ENCODE results near the gene TARS3.
"Not testable (repeated sequence)": the region's sequence is repeated elsewhere in the genome, so short reads cannot be mapped to it uniquely, and the experiment has no call there.

The TARS3 gene

DNA sequence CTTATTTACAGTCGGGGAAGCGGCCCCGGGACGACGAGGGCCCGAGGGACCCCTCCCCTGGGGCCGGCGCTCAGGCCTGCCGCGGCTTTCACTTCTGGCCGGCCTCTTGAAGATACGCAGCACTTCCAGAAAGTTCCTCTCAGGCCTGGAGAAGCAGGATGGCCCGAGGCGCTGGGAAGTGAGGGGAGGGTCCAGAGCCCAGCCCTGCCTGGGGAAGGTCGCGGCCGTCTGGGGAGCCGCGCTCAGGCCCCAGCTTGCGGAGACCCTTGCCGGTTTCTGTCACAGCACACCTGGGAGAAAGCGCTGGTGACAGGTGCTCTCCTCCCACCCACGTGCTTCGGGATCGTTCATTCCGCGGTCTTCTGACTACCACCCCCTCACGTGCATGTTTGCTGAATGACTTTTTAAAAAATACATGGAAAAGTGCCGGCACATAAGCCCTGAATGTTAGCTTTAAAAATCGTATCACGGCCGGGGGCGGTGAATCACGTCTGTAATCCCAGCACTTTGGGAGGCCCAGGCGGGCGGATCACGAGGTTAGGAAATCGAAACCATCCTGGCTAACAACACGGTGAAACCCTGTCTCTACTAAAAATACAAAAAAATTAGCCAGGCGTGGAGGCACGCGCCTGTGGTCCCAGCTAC lies 71.4 kb downstream of the TARS3 start:
- no peak for DNase-seq

DNA sequence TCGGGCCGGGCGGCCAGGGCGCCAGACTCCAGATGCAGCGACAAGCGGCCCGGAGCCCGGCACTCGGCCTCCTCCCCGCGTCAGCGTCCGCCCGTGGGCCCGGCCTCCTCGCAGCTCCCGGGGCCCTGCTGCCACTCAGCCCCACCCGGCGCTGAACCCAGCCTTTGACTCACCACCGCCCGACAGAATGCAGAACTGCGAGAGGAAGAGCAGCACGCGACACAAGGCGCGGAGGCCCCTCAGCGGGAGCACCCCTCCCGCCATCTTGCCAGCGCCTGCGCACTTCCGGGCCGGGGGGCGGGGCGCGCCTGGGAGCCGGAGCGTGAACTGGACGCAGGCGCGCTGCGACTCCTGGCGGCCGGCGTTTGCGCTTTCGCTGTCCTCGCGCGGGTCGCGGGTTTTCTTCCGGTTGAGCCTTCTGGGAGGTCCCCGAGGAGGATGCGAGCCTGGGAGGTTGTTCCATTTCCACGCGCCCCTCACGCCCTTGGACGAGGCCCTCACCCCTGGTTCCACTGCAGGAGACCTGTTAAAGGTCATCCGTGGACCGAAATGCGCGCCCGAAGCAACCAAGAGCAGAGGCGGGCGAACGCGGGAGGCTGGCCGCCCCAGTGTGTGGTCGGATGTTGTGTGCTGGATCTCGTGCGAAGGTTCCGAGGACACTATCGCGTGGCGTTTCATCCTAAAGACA lies 72.0 kb downstream of the TARS3 start, which contains the start of gene TM2D3:
TSS of gene TM2D3 (minus strand) at position 284 of the 688 bp plus-strand sequence. CDS start at position 264, 20 bp downstream.
- DNase-seq = peak; percentile 94 to 95

- no peak for DNase-seq
Observed at GRCh38 chr15:101651554-101652097, 72.6 kb downstream of the TARS3 start.

- no peak for DNase-seq
Observed at GRCh38 chr15:101650145-101650544, 74.1 kb downstream of the TARS3 start.

DNA sequence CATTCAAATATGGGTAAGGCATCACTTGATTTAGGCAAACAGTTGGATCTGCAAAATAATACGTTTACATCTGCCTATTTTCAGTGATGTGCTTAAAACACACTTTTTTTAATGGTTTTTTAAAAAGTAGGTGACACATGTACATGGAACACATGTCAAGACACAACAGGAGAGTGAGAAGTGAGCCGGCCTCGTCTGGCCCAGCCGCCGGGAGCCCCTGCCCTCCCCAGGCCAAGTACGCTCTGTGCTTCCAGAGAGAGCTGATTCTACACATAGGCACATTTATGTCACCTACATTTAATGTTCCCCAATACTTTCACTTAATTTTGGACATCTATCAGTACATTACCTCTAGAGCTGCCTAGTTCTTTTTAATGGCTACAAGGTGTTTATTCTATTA lies 75.9 kb downstream of the TARS3 start:
- no peak for DNase-seq

- DNase-seq = no peak
Observed at GRCh38 chr15:101647251-101647650, 77.0 kb downstream of the TARS3 start.

GRCh38 chr15:101646672-101647071 lies 77.6 kb downstream of the TARS3 start:
- peak in 1 of 2 donors; percentile 17 for DNase-seq

- no peak for DNase-seq
Observed at GRCh38 chr15:101642361-101642760, 81.9 kb downstream of the TARS3 start.

DNA sequence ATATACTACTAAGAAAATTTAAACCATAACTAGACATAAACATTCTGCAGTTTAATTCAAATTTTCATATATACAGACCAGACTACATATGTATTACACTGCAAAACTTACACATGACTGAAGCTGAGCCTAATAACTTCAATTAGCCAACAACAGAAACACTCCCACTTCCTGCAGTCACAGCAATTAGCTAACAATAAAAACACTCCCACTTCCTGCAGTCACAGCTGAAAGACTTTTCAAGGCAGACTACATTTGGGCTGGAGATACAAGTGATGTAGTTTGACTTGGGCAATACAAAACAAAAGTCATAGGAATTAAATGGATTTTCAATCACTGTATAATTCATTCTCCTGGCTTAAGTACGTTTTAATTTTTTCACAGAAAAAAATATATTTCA lies 82.4 kb downstream of the TARS3 start:
- peak; percentile 58 to 77 for DNase-seq

DNA sequence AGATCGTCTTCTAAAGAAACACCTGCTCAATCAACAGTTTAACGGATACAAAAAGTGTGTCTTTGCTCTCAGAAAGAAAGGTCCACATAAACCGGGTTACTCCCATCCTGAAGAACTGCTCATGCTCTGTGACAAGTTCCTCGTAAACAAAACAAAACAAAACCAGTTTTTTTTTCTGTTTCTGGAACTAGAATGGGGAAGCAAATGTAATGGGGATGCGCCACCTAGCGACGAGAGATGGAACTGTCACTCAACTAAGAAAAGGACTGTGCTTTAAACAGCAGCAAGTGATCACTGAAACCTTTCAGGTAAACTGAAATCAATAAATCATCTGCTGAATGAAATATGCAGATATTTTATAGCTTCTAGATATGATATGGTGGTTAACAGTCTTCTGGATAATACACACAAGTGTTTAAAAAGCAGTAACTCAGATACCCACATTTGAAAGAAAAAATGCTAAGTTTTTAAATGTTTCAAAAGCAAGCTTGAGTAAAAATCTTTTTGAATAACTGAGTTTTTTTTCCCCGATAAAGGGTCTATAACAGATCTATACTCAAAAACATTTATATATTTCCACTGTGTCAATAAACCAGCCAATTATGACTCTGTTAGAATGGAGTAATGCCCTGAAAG lies 83.0 kb downstream of the TARS3 start:
- peak; percentile 75 to 80 for DNase-seq

DNA sequence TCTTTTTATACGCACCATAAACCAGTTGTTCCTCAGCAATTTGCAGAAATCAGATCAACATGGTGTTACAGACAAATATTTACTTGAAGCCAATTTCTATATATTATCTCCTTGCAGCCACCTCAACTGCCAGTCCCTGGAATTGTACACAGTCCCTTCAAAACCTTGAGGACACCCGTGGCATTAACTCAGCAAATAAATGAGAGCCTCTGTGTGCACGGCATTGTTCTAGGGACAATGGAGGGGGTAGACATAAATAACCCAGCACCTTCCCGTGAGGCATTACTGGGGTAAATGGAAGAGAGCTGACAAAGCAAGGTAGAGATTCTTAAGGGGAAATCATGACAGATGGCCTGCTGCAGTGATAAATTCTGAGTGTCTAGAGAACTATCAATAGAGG lies 84.6 kb downstream of the TARS3 start:
- no peak for DNase-seq

GRCh38 chr15:101637919-101638318 lies 86.4 kb downstream of the TARS3 start:
- DNase-seq = no peak

- DNase-seq = no peak
Observed at GRCh38 chr15:101637516-101637915, 86.8 kb downstream of the TARS3 start.

- no peak for DNase-seq
Observed at GRCh38 chr15:101637038-101637437, 87.2 kb downstream of the TARS3 start.

- DNase-seq = no peak
Observed at GRCh38 chr15:101635944-101636727, 88.1 kb downstream of the TARS3 start.

- DNase-seq = no peak
Observed at GRCh38 chr15:101633356-101633755, 90.9 kb downstream of the TARS3 start.

GRCh38 chr15:101626729-101627128 lies 97.5 kb downstream of the TARS3 start:
- DNase-seq = not testable (repeated sequence)

GRCh38 chr15:101625980-101626379 lies 98.3 kb downstream of the TARS3 start:
- no peak for DNase-seq

GRCh38 chr15:101625184-101625583 lies 99.1 kb downstream of the TARS3 start:
- peak in 1 of 2 donors; percentile 31 for DNase-seq

DNA sequence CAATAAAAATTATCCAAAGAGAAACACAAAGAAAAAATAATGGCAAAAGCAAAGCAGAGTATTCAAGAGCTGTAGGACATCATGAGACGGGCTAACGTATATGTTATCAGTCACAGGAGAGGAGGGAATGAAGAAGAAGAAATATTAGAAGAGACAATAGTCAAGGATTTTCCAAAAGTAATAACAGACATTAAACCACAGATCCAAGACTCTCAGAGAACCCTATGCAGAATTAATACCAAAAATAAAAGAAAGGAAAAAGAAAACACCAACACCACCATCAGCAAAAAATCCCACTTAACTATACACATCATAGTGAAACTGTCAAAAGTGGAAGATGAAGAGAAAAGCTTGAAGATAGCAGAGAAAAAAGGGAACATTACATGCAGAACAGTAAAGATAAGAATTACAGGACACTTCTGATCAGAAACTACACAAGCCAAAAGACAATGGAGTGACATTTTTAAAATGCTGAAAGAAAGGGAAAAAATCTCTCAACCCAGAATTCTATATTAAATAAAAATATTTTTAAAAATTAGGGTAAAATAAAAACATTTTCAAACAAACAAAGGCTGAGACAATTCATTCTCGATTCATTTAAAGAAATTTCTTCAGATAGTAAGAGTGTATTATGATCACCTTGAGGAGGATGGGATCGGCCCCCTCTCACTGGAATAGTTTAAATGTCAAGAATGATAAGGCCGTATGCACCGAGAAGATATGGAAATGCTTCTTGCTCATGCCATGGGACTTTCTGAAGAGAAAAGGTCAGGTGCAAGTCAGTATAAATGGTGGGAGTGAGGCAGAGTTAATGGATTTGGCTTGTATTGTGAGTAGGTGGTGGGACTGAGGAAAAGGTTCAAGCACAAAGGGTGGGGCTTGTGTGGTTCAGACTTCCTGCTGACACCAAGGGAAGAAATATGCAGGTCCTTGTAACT lies 100.6 kb downstream of the TARS3 start:
- no peak for DNase-seq

GRCh38 chr15:101621961-101622360 lies 102.3 kb downstream of the TARS3 start:
- no peak for DNase-seq

- no peak for DNase-seq
Observed at GRCh38 chr15:101620671-101621070, 103.6 kb downstream of the TARS3 start.

Measured in CD4-positive, alpha-beta T cell treated with Interleukin-1 beta for 1 hour (primary cell).